Stimulated activated CD8-positive, alpha-beta memory T cell treated with anti-CD3 and anti-CD28 coated beads, Interleukin-2, amount 100 ng/mL, for 1 hour (primary cell): Measurements from ENCODE around the gene INPP5A.
"Not testable (repeated sequence)": the region's sequence is repeated elsewhere in the genome, so short reads cannot be mapped to it uniquely, and the experiment has no call there.

Source experiments
- DNase-seq, 2 donors: peaks; one replicate each; pipeline ENCODE4 v3.0.0-alpha.2; 2020; ENCODE audit warnings: low read depth in 2 of 2

INPP5A gene

GRCh38 chr10:132677096-132677472 lies 139.5 kb downstream of the INPP5A start:
- DNase-seq: no peak

- DNase-seq: no peak
Measured at GRCh38 chr10:132677473-132678227, 140.1 kb downstream of the INPP5A start.

GRCh38 chr10:132678436-132679216 lies 141.0 kb downstream of the INPP5A start:
- DNase-seq: no peak

GRCh38 chr10:132679217-132679595 lies 141.6 kb downstream of the INPP5A start:
- DNase-seq: no peak

GRCh38 chr10:132679640-132680039 lies 142.1 kb downstream of the INPP5A start:
- no peak for DNase-seq

- not testable (repeated sequence) for DNase-seq
Measured at GRCh38 chr10:132680741-132681140, 143.2 kb downstream of the INPP5A start.

GRCh38 chr10:132681858-132682755 lies 144.5 kb downstream of the INPP5A start:
- DNase-seq: no peak

GRCh38 chr10:132684164-132684891 lies 146.7 kb downstream of the INPP5A start:
- no peak for DNase-seq

GRCh38 chr10:132685101-132685891 lies 147.7 kb downstream of the INPP5A start:
- no peak for DNase-seq

- no peak for DNase-seq
Measured at GRCh38 chr10:132685921-132686680, 148.5 kb downstream of the INPP5A start.

GRCh38 chr10:132687181-132687892 lies 149.8 kb downstream of the INPP5A start:
- no peak for DNase-seq

GRCh38 chr10:132687893-132688579 lies 150.4 kb downstream of the INPP5A start:
- no peak for DNase-seq

- DNase-seq: no peak
Measured at GRCh38 chr10:132688580-132689420, 151.2 kb downstream of the INPP5A start.

GRCh38 chr10:132689721-132690360 lies 152.3 kb downstream of the INPP5A start:
- no peak for DNase-seq

GRCh38 chr10:132690401-132690800 lies 152.8 kb downstream of the INPP5A start:
- no peak for DNase-seq

- DNase-seq: no peak
Measured at GRCh38 chr10:132690821-132691610, 153.4 kb downstream of the INPP5A start.
